Smooth muscle cell (in vitro differentiated cells): ENCODE results near the gene FABP7. TPM values are rescaled to one million over a fixed set of nuclear protein-coding genes. Genes with fewer than 3 reads are reported as not detected.
"Not testable (repeated sequence)": the region's sequence is repeated elsewhere in the genome, so short reads cannot be mapped to it uniquely, and the experiment has no call there.

Experiments used
- DNase-seq: peaks from one replicate; lab custom pipeline; 2025; ENCODE audit not compliant: unreplicated experiment; lab: John Stamatoyannopoulos, UW
- H2AFZ ChIP-seq: fragments of 200-600 bp; sonication (generic); 2 replicates; pipeline ENCODE4 v1.6.0; 2016; ENCODE audit warnings: antibody characterized with exemption, low read depth, mild to moderate bottlenecking
- H3F3A ChIP-seq: fragments of 200-600 bp; sonication (generic); 2 replicates; pipeline ENCODE4 v1.6.0; 2017; ENCODE audit warnings: antibody characterized with exemption, low read depth
- H3K27ac ChIP-seq: fragments of 200-600 bp; sonication (generic); 2 replicates; pipeline ENCODE4 v1.5.1; 2016; ENCODE audit warnings: low read depth, mild to moderate bottlenecking
- H3K27me3 ChIP-seq: fragments of 200-600 bp; sonication (generic); 2 replicates; pipeline ENCODE4 v1.6.1; 2016; ENCODE audit warnings: low read depth, mild to moderate bottlenecking
- H3K36me3 ChIP-seq: fragments of 200-600 bp; sonication (generic); 2 replicates; pipeline ENCODE4 v1.5.1; 2016; ENCODE audit warnings: low read depth
- H3K4me1 ChIP-seq: fragments of 200-600 bp; sonication (generic); 2 replicates; pipeline ENCODE4 v1.5.1; 2016; ENCODE audit warnings: low read depth
- H3K4me2 ChIP-seq: fragments of 200-600 bp; sonication (generic); 2 replicates; pipeline ENCODE4 v1.6.0; 2016; ENCODE audit warnings: mild to moderate bottlenecking
- H3K4me3 ChIP-seq: fragments of 200-600 bp; sonication (generic); 2 replicates; pipeline ENCODE4 v1.5.1; 2016; ENCODE audit warnings: mild to moderate bottlenecking
- H3K79me2 ChIP-seq: fragments of 200-600 bp; sonication (generic); 2 replicates; pipeline ENCODE4 v1.6.0; 2016; ENCODE audit warnings: low read depth, mild to moderate bottlenecking
- H3K9ac ChIP-seq: fragments of 200-600 bp; sonication (generic); 2 replicates; pipeline ENCODE4 v1.6.0; 2016; ENCODE audit warnings: low read depth
- H3K9me3 ChIP-seq: fragments of 200-600 bp; sonication (generic); replicated peaks from 2 replicates; pipeline ENCODE4 v1.5.1; 2016; ENCODE audit warnings: low read depth
- H4K20me1 ChIP-seq: fragments of 200-600 bp; sonication (generic); 2 replicates; pipeline ENCODE4 v1.6.0; 2016; ENCODE audit warnings: low read depth
- WGBS: methylation state at CpG from one replicate; pipeline ENCODE4 v1.1.7; 2016; ENCODE audit warnings: low lambda C conversion rate; 5-methylcytosine and 5-hydroxymethylcytosine counted together
- polyA plus RNA-seq: library from polyadenylated mRNA; unstranded; fragments of >200 nt; fragmentation: Nextera tagmentation; extraction: Ambion mirVana; gene quantifications from 2 replicates; pipeline ENCODE4 v1.2.1, GENCODE V29; 2016
- total RNA-seq: library from RNA; depleted of rRNA; stranded (reverse); fragments of >200 nt; gene quantifications from 2 replicates; pipeline ENCODE4 v1.2.3, GENCODE V29; 2014
- TF ChIP-seq, protein P1 (sequence below): fragments of 200-600 bp; sonication (generic); IDR thresholded peaks from 2 replicates; pipeline ENCODE4 v1.5.1; 2017; ENCODE audit warnings: borderline replicate concordance, mild to moderate bottlenecking, antibody characterized with exemption; ENCODE audit not compliant: insufficient read depth, poor library complexity, severe bottlenecking

Gene FABP7
- total and polyA plus RNA-seq, 2 experiments from 2014 or later, result not detected

GRCh38 chr6:122746688-122747087 is 32.8 kb upstream of the FABP7 start:
- H3K4me2 ChIP-seq, result no peak overlapping the region
- WGBS, result 97% methylated on average over 9 of the region's 9 CpGs
- H2AFZ ChIP-seq, result no peak overlapping the region

DNA sequence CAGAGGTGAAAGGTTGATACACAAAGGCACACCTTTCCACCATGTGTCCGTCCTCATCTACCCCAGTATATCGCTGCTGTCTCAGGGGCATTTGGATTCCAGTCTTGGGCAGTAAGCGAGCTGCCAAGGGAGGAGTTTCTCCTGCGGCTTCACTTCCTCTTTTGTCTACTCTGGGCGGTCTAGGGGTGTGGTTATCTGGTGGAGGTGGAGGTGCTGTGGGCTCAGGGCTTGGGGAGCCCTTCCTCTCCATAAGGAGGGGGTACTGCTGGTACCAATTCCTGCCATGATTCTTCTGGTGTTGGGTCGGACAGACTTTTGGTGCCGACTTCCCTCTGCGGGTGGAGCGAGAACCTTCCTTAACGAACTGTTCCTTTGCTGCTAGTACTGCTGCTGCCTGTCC is 31.9 kb upstream of the FABP7 start:
- no peak overlapping the region for H3K27ac ChIP-seq
- no peak overlapping the region for H3K9ac ChIP-seq
- H4K20me1 ChIP-seq, result no peaks in the 10 kb centered on the region
- DNase-seq, result no peak
- H3K27me3 ChIP-seq, result no peaks in the 10 kb centered on the region
- no peak overlapping the region for H3K4me2 ChIP-seq
- H3F3A ChIP-seq, result no peaks in the 10 kb centered on the region
- H3K9me3 ChIP-seq, result no peaks in the 10 kb centered on the region
- no peaks in the 10 kb centered on the region for H3K36me3 ChIP-seq
- H3K4me1 ChIP-seq, result no peaks in the 10 kb centered on the region
- no peak overlapping the region for H3K4me3 ChIP-seq
- WGBS, result 95% methylated on average over 10 of the region's 10 CpGs
- H2AFZ ChIP-seq, result no peak overlapping the region
- H3K79me2 ChIP-seq, result no peaks in the 10 kb centered on the region
- TF ChIP-seq, protein P1, sequence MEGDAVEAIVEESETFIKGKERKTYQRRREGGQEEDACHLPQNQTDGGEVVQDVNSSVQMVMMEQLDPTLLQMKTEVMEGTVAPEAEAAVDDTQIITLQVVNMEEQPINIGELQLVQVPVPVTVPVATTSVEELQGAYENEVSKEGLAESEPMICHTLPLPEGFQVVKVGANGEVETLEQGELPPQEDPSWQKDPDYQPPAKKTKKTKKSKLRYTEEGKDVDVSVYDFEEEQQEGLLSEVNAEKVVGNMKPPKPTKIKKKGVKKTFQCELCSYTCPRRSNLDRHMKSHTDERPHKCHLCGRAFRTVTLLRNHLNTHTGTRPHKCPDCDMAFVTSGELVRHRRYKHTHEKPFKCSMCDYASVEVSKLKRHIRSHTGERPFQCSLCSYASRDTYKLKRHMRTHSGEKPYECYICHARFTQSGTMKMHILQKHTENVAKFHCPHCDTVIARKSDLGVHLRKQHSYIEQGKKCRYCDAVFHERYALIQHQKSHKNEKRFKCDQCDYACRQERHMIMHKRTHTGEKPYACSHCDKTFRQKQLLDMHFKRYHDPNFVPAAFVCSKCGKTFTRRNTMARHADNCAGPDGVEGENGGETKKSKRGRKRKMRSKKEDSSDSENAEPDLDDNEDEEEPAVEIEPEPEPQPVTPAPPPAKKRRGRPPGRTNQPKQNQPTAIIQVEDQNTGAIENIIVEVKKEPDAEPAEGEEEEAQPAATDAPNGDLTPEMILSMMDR, result no peak

More at GRCh38 chr6:122746688-122747087, 32.8 kb upstream of the FABP7 start:
- Histone ChIP-seq H3K9ac (no peak overlapping the region), H3K79me2 (no peaks in the 10 kb centered on the region), H4K20me1 (no peaks in the 10 kb centered on the region), H3K4me3 (no peak overlapping the region), H3F3A (no peaks in the 10 kb centered on the region), H3K36me3 (no peaks in the 10 kb centered on the region), H3K27ac (no peak overlapping the region), H3K27me3 (no peaks in the 10 kb centered on the region), H3K9me3 (no peaks in the 10 kb centered on the region), H3K4me1 (no peaks in the 10 kb centered on the region)
- TF ChIP-seq, protein P1, result no peak
- no peak for DNase-seq

DNA sequence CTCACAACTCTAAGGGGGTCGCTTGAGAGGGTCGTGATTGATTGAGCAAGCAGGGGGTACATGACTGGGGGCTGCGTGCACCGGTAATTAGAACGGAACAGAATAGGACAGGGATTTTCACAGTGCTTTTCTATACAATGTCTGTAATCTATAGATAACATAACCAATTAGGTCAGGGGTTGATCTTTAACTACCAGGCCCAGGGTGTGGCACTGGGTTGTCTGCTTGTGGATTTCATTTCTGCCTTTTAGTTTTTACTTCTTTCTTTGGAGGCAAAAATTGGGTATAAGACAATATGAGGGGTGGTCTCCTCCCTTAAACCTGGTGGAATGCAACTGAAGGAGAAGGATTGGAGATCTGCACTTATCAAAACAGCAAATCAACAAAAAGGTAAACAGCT is 30.6 kb upstream of the FABP7 start:
- not testable (repeated sequence) for H3K9me3 ChIP-seq, H2AFZ ChIP-seq, H3K36me3 ChIP-seq, H4K20me1 ChIP-seq, H3K9ac ChIP-seq, H3K4me1 ChIP-seq, H3K4me2 ChIP-seq, H3K4me3 ChIP-seq, DNase-seq, H3K27ac ChIP-seq, H3F3A ChIP-seq, H3K79me2 ChIP-seq, H3K27me3 ChIP-seq
- 38% methylated on average over 5 of the region's 5 CpGs for WGBS

DNA sequence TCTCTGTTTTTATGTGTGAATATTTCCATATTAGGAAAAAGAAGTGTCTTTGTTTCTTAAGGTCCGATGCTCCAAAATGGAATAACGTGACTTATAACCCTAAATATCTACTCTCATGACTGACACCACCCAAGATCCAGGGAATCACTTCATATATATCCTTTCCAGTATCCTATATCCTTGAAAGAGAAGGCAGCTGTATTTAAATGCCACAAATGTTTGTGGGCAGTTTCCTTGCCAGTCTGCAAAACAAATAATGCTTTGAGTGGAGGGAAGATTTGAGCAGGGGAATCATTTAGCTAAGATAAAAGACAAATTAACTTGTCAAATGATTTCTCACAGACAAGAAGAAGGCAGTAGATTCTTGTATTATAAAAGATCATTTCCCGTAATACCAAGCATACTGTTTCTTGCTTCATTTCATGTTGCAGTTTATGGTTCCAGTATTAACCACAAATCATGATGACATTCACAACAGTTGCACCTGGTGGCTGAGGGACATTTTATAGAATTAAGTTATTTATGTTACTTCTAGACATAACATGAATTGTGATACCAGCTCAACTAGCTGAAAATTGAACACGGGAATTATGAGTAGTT is 30.0 kb upstream of the FABP7 start:
- H3K4me3 ChIP-seq, result no peak overlapping the region
- H3K9me3 ChIP-seq, result no peaks in the 10 kb centered on the region
- H4K20me1 ChIP-seq, result no peaks in the 10 kb centered on the region
- H3K4me2 ChIP-seq, result no peak overlapping the region
- H3K36me3 ChIP-seq, result no peaks in the 10 kb centered on the region
- no peak overlapping the region for H3K9ac ChIP-seq
- 86% methylated on average over 4 of the region's 4 CpGs for WGBS
- DNase-seq, result no peak
- H2AFZ ChIP-seq, result no peak overlapping the region
- TF ChIP-seq, protein P1, result no peak
- H3K27me3 ChIP-seq, result no peaks in the 10 kb centered on the region
- no peaks in the 10 kb centered on the region for H3K79me2 ChIP-seq
- H3K4me1 ChIP-seq, result no peaks in the 10 kb centered on the region
- peak overlapping the region; percentile 10 for H3K27ac ChIP-seq
- no peaks in the 10 kb centered on the region for H3F3A ChIP-seq
